Measurements from ENCODE around the gene GPRIN1.

GRCh38 chr5:176550275-176550831 lies 59.6 kb downstream of the GPRIN1 start:
- TF ChIP-seq CTCF (IDR thresholded peaks at IDR 0.05; ENCODE audit: low read depth, low read length) (no peak), EZH2phosphoT487 (IDR thresholded peaks at IDR 0.05; ENCODE audit: low read depth) (no peak)
